NK-92 (cell line): ENCODE measurements around the gene JOSD1.

ENCODE experiments used
- DNase-seq: peaks from one replicate; lab custom pipeline; 2025; ENCODE audit not compliant: unreplicated experiment; lab: John Stamatoyannopoulos, UW

The JOSD1 gene

GRCh38 chr22:38715176-38715764 is 14.5 kb upstream of the JOSD1 start:
- DNase-seq = no peak

- DNase-seq = no peak
Measured at GRCh38 chr22:38713921-38714320, 13.2 kb upstream of the JOSD1 start.

DNA sequence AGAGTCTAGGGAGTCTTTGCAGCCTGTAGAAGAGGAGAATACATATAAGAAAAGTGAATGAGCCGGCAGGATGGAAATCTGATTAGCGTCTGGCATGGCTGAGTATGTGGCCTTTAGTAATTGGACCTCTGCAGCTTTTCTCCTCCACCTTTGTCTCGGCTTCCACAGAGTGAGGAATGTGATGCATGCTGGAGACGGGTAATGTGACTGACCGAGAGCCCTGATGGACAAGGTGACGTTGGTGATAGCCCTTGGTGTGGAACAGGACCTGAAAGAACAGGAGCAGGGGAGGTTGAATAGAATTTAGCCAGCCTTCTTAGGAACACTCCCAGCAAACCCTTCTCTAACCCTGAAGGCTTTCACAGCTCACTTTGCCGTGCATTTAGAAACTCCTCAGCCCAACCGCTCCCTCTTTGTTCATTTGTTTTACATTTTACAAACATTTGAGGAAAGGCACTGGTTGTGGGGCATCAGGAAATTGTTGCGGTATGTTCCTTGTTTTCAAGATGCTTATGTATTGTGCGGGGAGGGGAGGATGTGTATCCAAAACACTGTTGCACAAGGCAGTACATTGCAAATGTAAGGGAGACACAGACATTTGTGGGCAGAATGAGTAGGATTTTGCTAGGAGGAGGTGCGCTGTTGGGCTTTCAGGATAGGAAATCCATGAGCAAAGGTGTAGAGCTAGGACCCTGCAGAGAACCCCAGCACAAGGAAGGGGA is 11.9 kb upstream of the JOSD1 start:
- DNase-seq = no peak

DNA sequence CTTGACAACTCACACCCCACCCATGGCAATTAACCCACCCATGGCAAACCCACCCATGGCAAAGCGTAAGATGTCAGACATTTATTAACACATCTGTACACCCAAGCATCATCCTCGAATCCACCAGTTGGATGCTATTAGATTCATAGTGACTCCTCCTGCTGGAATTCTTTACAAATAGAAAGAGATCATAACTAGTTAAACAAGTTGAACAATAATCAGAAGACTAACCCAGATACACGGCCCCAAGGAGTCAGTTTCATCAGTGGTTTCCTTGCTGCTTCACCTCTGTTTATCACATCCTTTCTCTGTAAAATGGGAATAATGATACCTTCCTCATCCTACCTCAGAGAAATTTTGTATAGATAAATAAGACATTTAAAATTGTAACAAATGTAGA is 10.1 kb upstream of the JOSD1 start:
- DNase-seq = no peak

GRCh38 chr22:38710351-38710750 is 9.6 kb upstream of the JOSD1 start:
- no peak for DNase-seq

DNA sequence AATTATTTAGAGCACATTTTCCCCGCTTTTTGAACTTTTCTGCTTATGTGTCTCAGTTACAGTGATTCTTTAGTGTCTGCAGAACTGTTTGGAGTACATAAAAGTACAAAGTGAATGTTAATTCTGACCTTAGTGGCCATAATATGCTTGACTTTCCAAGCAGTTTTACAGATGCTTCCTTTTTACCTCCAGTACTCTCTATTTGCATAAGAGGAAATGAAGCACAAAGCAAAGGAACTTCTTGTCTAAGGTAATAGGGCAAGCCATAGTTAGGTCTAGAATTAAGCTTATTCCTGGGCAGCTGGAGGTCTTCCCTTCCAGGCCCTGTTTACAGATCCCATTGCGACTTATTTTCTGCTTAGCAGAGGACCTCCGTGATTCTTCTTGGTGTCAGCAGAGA is 8.6 kb upstream of the JOSD1 start:
- DNase-seq = no peak

- no peak for DNase-seq
Measured at GRCh38 chr22:38707984-38708383, 7.2 kb upstream of the JOSD1 start.

- DNase-seq = no peak
Measured at GRCh38 chr22:38707346-38707745, 6.6 kb upstream of the JOSD1 start.

- no peak for DNase-seq
Measured at GRCh38 chr22:38706901-38707195, 6.1 kb upstream of the JOSD1 start.

- DNase-seq = no peak
Measured at GRCh38 chr22:38706101-38706900, 5.6 kb upstream of the JOSD1 start.

GRCh38 chr22:38705235-38706100 is 4.7 kb upstream of the JOSD1 start, which contains the start of gene GTPBP1:
GTPBP1 (plus strand) TSS chr22:38705944; CDS start chr22:38705956, 12 bp downstream.
- DNase-seq = peak; percentile 89

DNA sequence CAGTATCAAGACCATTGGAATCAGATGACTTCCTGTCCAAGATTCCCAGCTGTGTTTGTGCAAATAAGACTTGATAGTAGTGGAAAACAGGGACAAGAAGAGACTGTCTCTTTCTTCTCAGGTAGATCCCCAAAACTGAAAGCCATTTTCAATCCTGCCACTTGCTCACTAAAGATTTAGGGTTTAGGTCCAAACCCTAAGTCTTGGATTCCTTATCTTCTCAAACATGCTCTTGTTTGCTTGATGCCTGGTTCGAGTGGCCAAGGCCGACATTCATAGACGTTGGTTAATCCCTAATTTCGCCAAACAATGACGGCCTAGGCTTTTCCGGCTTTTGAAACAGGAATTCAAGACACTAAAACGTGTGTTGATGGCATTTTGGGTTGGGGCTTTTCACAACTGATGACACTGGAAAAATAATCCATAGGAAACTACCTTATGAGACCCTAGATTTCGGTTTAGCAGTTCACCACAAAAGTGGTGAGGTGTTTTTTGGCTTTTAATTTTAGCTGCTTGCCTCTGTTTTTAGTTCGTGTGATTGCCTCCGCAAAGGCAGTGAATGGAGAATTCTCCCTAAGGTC is 4.0 kb upstream of the JOSD1 start:
- DNase-seq = no peak

DNA sequence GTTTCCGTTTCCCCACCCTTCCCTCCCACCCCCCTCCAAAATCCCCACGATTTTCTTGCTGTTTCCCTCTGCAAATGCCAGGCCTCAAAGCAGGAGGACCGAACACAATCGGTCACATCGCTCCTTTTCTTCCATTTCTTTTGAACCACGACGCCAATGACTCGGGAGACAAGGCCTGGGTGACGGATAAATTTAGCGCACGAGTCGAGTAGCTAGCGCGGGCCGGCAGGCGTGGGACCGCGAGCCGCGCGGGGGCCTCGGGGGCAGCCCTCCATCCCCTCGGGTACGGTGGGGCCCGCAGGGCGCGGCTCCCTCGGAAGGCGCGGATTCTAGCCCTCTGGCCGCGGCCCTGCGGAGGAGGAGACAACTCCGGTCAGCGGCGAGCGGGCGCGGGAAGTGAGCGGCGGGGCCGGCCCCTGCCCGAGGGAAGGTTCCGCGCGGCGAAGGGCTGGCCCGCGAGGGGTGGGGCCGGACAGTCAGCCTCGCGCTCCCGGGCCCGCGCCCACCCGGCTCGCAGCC is 414 bp downstream of the JOSD1 start:
- DNase-seq = no peak

- DNase-seq = no peak
Measured at GRCh38 chr22:38699784-38700183, 959 bp downstream of the JOSD1 start.

DNA sequence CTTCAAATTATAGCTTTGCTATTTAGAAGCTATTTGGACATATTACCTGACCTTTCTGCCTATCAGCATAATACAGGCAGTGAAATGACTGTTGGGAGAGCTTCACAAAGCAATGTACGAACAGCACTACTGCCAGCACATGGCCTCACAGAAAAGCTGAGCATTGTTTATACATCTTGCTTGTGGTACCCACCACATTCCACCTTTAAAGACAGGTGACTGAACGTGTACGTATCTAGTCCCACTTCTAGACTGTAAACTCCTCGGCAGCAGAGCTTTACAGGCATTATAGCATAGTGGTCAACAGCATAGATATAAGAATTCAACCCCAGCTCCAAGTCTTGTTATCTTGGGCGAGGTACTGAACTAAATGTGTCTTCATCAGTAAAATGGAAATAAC is 1.6 kb downstream of the JOSD1 start:
- DNase-seq = no peak

- no peak for DNase-seq
Measured at GRCh38 chr22:38698407-38699094, 2.2 kb downstream of the JOSD1 start.

GRCh38 chr22:38697425-38698089 is 3.2 kb downstream of the JOSD1 start:
- no peak for DNase-seq

DNA sequence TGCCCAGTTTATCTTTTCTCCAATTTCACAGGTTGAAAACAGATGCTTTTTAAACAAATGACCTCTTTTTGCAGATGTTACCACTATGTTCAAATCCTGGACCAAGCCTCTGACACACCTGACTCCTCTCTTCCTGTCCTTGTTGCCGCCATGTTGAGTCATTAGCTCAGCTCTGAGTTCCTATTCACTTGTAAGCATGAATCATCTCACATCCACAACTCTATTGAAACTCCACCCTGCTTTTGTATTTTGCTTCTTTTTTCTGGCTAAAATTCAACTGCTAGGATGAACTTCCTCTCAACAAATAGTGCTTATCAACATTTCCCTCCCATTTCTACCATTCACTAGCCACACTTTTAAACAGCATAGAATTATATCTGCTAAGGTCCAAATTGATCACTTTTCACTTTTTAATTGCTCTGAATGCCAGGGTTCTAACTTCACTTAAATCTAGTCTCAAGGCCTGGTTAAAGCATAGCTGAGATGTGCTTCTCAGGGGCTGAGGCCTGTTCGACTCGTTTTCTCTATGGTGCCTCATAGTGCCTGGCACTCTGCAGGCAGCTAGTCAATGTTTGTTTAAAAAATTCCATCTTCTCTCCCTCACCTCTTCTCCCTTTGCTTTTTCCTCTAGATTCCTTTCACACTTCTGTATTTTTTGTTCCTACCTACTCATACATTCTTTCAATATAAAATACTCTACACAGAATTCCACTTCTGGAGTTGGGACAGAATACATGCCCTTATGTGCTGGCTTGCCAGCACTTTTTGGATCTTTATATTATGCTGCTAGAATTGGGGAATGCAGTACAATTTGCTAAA is 3.9 kb downstream of the JOSD1 start:
- no peak for DNase-seq

GRCh38 chr22:38694940-38695339 is 5.8 kb downstream of the JOSD1 start:
- DNase-seq = no peak
